ENCODE measurements around the gene GALNTL6.

DNA sequence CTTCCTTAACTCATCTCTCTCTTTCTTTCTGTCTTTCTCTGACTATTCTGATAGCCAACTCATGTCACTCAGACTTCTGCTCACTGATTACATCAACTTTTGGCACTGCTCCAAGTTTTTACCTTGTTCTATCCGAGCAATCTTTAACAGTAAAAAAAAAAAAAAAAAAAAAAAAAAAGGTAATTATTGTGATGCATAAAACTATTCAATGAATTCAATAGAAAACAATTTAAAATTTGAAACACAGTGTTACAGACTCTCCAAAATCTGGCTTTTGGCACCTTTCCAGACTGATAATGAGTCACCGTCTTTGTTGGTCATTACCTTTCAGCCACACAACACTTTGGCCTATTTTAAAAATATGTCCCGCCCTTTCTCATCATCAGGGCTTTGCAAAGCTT, 229.5 kb downstream of the GALNTL6 start:
- TF ChIP-seq, protein P1, sequence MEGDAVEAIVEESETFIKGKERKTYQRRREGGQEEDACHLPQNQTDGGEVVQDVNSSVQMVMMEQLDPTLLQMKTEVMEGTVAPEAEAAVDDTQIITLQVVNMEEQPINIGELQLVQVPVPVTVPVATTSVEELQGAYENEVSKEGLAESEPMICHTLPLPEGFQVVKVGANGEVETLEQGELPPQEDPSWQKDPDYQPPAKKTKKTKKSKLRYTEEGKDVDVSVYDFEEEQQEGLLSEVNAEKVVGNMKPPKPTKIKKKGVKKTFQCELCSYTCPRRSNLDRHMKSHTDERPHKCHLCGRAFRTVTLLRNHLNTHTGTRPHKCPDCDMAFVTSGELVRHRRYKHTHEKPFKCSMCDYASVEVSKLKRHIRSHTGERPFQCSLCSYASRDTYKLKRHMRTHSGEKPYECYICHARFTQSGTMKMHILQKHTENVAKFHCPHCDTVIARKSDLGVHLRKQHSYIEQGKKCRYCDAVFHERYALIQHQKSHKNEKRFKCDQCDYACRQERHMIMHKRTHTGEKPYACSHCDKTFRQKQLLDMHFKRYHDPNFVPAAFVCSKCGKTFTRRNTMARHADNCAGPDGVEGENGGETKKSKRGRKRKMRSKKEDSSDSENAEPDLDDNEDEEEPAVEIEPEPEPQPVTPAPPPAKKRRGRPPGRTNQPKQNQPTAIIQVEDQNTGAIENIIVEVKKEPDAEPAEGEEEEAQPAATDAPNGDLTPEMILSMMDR (IDR thresholded peaks at IDR 0.05) = no peak
- TF ChIP-seq EZH2 (IDR thresholded peaks at IDR 0.05; ENCODE audit: borderline replicate concordance, insufficient read depth, low read depth, low read length, poor library complexity, severe bottlenecking) = no peak
